Sigmoid colon (tissue), 4 donors: ENCODE measurements around the gene TRMT10C.

Source experiments
- CTCF ChIP-seq, 4 experiments: fragments of 450-650 bp in 3 of 4; fragments of 200-600 bp in 1 of 4; IDR thresholded peaks; one replicate each; pipeline ENCODE4 v1.5.1; 2016 to 2019; ENCODE audit warnings: antibody characterized with exemption in 4 of 4, mild to moderate bottlenecking in 3 of 4, moderate library complexity in 2 of 4
- POLR2A ChIP-seq, 2 donors: fragments of 450-650 bp; IDR thresholded peaks; one replicate each; pipeline ENCODE4 v1.6.1; 2016; ENCODE audit warnings: antibody characterized with exemption in 2 of 2, mild to moderate bottlenecking in 2 of 2, moderate library complexity in 2 of 2
- POLR2AphosphoS5 ChIP-seq, 4 donors: sonication (generic); formaldehyde crosslinking; IDR thresholded peaks; one replicate each; pipeline ENCODE4 v1.6.1; 2017; ENCODE audit warnings: antibody characterized with exemption in 4 of 4

GRCh38 chr3:101521211-101521701, 40.4 kb upstream of the TRMT10C start:
- no peak for TF ChIP-seq CTCF (IDR thresholded peaks at IDR 0.05)
- TF ChIP-seq POLR2A (IDR thresholded peaks at IDR 0.05), result no peak
- no peak for TF ChIP-seq POLR2AphosphoS5 (IDR thresholded peaks at IDR 0.05)
